Stimulated activated CD4-positive, alpha-beta T cell treated with anti-CD3 and anti-CD28 coated beads, Interleukin-1b, Interleukin-23, amount 100 ng/mL, for 24 hours (primary cell): Measurements from ENCODE around the gene EIF1.
A peak's percentile ranks its signal among the peaks of the same experiment; 100 is the strongest.

Source experiments
- DNase-seq, 4 experiments: peaks; one replicate each; pipeline ENCODE4 v3.0.0-alpha.2; 2020; ENCODE audit warnings: low read depth in 4 of 4, low spot score in 1 of 4

Gene EIF1

DNA sequence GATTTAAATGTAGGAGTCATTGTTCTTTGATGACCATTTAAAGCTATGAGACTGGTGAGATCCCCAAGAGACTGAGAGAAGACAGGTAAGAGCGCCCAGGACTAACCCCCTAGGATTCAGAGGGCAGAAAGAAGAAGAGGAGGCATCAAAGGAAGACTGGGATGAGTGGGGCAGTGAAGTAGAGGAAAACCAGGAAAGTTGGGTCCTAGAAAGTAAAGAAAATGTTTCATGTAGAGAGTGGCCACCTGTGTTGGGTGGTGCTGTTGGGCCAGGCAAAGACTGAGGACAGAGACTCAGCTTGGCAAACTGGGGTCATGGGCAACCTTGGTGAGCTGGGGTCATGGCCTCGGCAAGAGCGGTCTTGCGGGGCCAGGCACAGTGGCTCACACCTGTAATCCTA is 47.1 kb downstream of the EIF1 start:
- DNase-seq = no peak

DNA sequence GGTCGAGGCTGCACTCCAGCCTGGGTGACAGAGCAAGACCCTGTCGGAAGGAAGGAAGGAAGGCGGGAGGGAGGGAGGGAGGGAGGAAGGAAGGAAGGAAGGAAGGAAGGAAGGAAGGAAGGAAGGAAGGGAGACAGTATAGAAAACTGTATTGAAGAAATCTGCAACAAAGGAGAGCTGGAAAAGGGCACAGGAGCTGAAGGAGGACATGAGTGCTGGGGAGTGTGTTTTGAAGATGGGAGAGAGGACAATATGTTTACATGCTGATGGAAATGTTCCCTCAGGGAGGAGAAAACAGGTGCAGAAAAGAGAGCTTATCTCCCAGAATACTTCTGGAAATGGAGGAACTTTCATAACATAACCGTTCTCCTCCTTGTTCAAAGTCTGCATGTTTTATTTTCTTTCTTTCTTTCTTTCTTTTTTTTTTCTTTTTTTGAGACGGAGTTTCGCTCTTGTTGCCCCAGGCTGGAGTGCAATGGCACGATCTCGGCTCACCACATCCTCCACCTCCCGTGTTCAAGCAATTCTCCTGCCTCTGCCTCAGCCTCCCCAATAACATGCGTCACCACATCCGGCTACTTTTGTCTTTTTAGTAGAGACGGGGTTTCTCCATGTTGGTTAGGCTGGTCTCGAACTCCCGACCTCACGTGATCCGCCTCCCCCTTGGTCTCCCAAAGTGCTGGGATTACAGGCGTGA is 48.4 kb downstream of the EIF1 start:
- no peak for DNase-seq

DNA sequence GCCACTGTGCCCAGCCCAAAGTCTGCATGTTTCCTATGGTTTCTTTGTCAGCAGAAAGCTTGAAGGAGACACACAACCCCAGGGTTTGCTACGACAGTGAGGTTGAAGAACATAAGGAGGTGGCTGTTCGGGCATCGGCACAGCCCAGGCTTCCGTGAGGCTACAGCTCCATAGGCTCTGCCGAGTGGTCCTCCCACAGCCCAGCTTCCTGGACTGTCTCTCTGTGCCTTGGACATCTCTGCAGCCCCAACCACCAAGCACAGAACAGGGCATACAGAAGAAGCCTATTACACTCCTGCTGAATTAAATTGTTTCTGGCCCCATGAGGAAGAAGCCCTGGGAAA is 49.0 kb downstream of the EIF1 start:
- DNase-seq = no peak

DNA sequence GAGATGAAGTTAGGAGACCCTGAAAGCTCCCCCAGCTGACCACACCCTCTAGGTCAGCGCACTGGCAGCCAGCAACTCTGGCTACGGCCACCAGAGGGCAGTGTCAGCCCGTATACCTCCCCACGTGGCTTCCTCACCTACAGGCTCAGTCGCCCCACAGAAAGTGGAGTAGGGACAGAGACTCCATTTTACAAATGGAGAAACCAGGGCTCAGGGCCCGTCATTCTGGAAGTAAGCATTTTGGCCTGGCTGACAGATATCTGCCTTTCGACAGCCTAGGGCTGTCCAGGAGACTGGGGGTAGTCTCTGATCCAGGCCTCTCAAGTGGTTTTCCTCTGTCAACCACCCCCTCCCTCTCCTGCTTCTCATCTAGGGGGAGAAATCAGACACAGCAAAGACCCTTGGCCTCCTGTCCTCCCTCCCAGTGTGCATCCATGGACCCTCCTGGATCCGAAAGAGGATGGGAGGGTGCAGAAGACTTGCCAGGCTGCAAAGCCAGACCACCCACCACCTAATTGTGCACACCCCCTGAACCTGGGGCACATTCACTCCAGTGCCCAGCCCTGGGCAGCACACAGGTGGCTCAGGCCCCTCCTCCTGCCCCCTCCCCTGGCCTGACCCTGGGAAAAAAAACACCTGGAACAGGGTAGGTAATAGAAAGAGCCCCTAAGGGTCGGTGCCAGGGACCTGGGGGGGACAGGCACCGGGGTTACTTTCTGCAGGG is 49.6 kb downstream of the EIF1 start:
- DNase-seq = peak; percentile 55 to 69 (median 66)

DNA sequence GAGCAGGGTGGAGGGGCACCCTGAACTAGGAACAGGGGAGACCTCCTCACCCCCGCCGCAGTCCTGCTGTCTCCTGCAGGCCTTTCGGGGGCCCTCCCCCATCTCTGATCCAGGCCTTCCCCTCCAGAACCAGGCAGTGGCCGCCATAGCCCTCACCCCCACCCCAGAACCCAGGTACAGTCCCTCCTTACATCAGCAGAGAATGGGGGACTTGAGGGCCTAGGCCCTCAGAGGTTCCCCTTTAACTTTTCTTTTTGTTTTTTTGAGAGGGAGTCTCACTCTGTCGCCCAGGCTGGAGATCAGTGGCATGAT is 50.1 kb downstream of the EIF1 start:
- DNase-seq = no peak

DNA sequence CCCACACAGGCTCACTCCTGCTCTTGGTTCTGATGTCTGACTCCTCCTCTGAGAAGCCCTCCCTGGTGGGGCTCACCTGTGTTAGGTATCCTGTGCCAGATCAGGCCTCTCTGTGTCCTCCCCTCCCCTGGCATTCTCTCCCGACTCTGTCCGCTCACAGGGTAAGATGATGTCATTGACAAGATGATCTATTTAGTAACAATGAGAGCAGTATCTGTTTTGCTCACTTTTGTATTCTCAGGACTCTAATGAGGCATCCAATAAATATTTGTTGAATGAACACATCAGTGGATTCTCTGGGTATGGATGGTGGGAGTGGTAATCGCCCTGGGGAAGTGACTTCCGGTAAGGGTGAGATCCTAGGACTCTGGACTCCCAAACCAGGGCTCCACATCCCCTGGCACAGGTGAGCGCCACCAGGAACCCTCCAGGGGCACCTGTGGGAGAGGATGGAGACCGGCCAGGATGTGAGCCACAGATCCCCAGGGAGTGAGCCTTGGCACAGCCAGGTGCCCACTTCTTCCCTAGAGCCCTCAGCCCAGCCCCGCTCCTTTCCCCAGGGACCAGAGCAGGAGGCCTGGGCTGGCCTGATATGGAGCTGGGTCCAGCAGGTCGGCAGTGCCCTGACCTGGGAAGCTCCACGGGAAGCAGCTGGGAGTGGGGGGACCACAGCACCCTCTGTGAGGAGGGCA is 51.1 kb downstream of the EIF1 start:
- no peak for DNase-seq

DNA sequence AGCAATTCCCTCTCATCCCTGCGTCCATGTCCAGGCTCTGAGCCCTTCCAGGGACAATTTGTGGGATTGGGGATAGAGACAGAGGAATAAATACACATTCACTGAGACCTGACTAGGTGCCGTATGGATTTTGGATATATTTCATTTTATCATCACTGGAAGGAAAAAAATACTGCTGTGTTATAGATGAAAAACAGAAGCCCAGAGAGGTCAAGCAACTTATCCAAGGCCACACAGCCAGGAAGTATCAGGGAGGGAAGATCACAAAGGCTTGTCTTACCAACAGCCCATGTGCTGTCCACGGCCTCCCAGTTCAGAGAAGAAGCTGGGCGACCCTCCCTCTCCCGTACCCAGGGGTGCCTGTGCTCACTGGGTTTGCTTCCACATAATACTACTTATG is 51.8 kb downstream of the EIF1 start:
- DNase-seq = no peak

DNA sequence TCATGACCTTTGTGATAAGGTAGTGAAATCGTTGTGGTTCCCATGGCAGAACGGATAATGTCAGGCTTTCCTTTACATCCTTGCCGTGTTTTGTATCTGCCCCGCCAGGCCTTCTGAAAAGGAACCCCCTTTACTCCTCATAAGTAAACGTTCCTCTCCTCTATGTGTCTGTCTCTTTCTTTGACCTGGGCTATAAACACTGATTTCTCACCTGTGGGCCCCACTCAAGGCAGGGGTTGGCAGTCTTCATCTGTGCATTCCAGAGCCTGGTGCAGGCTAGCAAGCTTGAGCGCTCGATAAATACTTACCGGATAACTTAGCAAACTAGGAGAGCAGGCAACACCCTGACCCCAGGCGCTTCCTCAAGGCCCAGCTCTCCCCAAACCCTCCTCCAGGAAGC is 53.0 kb downstream of the EIF1 start:
- DNase-seq = no peak
